GM21381 (cell line): ENCODE data around the gene FHIT.

Experiments
- ATAC-seq: cut with Tn5 transposase; IDR thresholded peaks from one replicate; pipeline ENCODE4 v1.9.1; 2021; ENCODE audit warnings: mild to moderate bottlenecking, moderate library complexity; ENCODE audit not compliant: unreplicated experiment

FHIT gene

GRCh38 chr3:60153221-60153999 lies 1097.8 kb downstream of the FHIT start:
- ATAC-seq, result no peak

- no peak for ATAC-seq
These were observed 1101.8 kb downstream of the FHIT start for GRCh38 chr3:60149501-60149900.

GRCh38 chr3:60147249-60147950 lies 1103.9 kb downstream of the FHIT start:
- ATAC-seq, result no peak

- no peak for ATAC-seq
These were observed 1105.1 kb downstream of the FHIT start for GRCh38 chr3:60146121-60146520.

GRCh38 chr3:60144071-60144470 lies 1107.2 kb downstream of the FHIT start:
- ATAC-seq, result no peak

GRCh38 chr3:60142009-60142408 lies 1109.2 kb downstream of the FHIT start:
- ATAC-seq, result no peak

- no peak for ATAC-seq
These were observed 1111.1 kb downstream of the FHIT start for GRCh38 chr3:60140160-60140559.

GRCh38 chr3:60136601-60137000 lies 1114.7 kb downstream of the FHIT start:
- no peak for ATAC-seq

- no peak for ATAC-seq
These were observed 1115.8 kb downstream of the FHIT start for GRCh38 chr3:60135474-60135873.

- no peak for ATAC-seq
These were observed 1117.7 kb downstream of the FHIT start for GRCh38 chr3:60133269-60134162.

- ATAC-seq, result no peak
These were observed 1119.6 kb downstream of the FHIT start for GRCh38 chr3:60131618-60132017.

- no peak for ATAC-seq
These were observed 1124.5 kb downstream of the FHIT start for GRCh38 chr3:60126511-60127304.

GRCh38 chr3:60125686-60126085 lies 1125.6 kb downstream of the FHIT start:
- ATAC-seq, result no peak

GRCh38 chr3:60120245-60120644 lies 1131.0 kb downstream of the FHIT start:
- ATAC-seq, result no peak

GRCh38 chr3:60114191-60114590 lies 1137.1 kb downstream of the FHIT start:
- ATAC-seq, result no peak

- ATAC-seq, result no peak
These were observed 1144.0 kb downstream of the FHIT start for GRCh38 chr3:60107275-60107674.

GRCh38 chr3:60102154-60102553 lies 1149.1 kb downstream of the FHIT start:
- no peak for ATAC-seq

- ATAC-seq, result no peak
These were observed 1149.6 kb downstream of the FHIT start for GRCh38 chr3:60101621-60102020.

GRCh38 chr3:60096403-60096802 lies 1154.8 kb downstream of the FHIT start:
- no peak for ATAC-seq

- no peak for ATAC-seq
These were observed 1155.3 kb downstream of the FHIT start for GRCh38 chr3:60095930-60096329.

GRCh38 chr3:60095516-60095915 lies 1155.7 kb downstream of the FHIT start:
- no peak for ATAC-seq
